ENCODE results near the gene SH3GL3. TPM values are rescaled to one million over a fixed set of nuclear protein-coding genes. Genes with fewer than 3 reads are reported as not detected.

SH3GL3 gene
- total and polyA plus RNA-seq, 12 donors, result 0.24 to 1.7 (median 1.2) TPM; not detected in 6

DNA sequence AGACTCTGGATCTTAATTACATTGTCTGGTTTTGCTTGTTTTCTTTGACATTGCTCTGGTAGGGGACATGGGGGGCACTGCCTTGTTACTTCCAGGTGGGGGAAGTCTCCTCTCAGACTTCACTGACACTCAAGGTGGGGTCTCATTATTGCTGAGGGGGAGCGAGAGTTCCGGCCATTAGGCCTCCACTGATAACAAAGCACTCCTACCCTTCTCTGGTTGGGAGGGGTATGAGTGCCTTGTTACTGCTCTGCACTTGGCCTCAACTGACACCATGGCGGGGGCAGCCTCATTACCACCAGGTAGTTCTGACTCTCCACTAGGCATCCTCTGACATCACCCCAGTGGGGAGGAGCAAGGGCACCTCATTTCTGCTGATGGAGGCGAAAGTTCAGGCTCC lies 25.7 kb downstream of the SH3GL3 start:
- no peak for DNase-seq
- intact Hi-C loops (cut with DNase I), result no loop called here
- 82 to 91% (median 86%) methylated on average over 3 to 4 of the region's 4 CpGs for WGBS, 4 donors

DNA sequence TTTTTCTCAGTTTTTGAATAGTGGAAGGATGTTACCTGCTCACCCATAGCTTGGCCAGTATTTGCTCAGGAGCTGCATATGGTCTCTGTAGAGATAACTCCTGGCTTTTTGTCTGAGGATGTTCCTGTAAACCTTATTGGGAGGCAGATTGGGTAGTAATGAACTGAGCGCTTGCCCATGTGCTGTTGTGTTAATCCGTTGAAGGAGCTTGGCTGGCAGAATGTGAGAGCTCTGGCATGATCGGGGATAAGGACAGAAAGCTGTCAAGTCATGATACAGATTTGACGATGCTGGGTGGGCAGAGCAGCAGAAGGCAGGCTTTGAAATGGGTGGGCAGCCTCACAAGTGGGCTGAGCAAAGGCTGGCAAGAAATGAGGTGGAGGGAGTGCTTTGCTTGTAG lies 27.4 kb downstream of the SH3GL3 start:
- DNase-seq, result no peak
- TF ChIP-seq POLR2A (IDR thresholded peaks at IDR 0.05), result no peak
- TF ChIP-seq, protein P1, sequence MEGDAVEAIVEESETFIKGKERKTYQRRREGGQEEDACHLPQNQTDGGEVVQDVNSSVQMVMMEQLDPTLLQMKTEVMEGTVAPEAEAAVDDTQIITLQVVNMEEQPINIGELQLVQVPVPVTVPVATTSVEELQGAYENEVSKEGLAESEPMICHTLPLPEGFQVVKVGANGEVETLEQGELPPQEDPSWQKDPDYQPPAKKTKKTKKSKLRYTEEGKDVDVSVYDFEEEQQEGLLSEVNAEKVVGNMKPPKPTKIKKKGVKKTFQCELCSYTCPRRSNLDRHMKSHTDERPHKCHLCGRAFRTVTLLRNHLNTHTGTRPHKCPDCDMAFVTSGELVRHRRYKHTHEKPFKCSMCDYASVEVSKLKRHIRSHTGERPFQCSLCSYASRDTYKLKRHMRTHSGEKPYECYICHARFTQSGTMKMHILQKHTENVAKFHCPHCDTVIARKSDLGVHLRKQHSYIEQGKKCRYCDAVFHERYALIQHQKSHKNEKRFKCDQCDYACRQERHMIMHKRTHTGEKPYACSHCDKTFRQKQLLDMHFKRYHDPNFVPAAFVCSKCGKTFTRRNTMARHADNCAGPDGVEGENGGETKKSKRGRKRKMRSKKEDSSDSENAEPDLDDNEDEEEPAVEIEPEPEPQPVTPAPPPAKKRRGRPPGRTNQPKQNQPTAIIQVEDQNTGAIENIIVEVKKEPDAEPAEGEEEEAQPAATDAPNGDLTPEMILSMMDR (IDR thresholded peaks at IDR 0.05), result no peak
- Histone ChIP-seq H3K27me3 (no peaks in the 10 kb centered on the region), H3K27ac (no peak overlapping the region), H3K4me1 (replicated peaks in 1 of 2) (no peaks in the 10 kb centered on the region), H3K4me3 (no peak overlapping the region), H3K9me3 (replicated peaks in 1 of 3) (no peaks in the 10 kb centered on the region), H3K36me3 (replicated peaks in 1 of 2) (no peaks in the 10 kb centered on the region)
- intact Hi-C loops (cut with DNase I), result no loop called here
- 69 to 84% (median 81%) methylated on average over 4 of the region's 4 CpGs for WGBS, 4 donors

More for the DNA sequence above, 25.7 kb downstream of the SH3GL3 start:
- Histone ChIP-seq H3K9me3 (replicated peaks in 1 of 3) (no peaks in the 10 kb centered on the region), H3K4me3 (no peak overlapping the region), H3K27ac (no peak overlapping the region), H3K27me3 (no peaks in the 10 kb centered on the region), H3K4me1 (replicated peaks in 1 of 2) (no peaks in the 10 kb centered on the region), H3K36me3 (replicated peaks in 1 of 2) (no peaks in the 10 kb centered on the region)
- TF ChIP-seq POLR2A (IDR thresholded peaks at IDR 0.05), result no peak

DNA sequence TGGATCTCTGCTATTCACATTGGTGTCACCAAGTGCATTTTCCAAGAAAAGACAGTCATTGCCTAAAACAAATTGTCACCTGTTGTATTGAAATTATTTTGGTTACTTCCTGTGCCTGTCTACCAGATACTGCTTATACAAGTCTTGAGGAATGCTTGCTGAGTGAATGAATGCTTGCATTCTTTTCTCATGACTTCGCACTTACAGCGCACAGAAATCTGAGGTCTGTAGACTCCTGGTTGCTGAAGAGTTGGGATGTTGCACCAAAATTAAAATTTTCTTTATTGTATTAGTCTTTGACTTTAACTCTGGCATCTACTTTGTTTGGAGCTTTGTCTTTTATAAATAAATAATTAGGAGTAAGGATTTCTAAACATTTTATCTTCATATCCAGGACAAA lies 28.4 kb downstream of the SH3GL3 start:
- H3K36me3 ChIP-seq (replicated peaks in 1 of 2), result no peaks in the 10 kb centered on the region
- intact Hi-C loops (cut with DNase I), result no loop called here
- no peaks in the 10 kb centered on the region for H3K9me3 ChIP-seq (replicated peaks in 1 of 3)
- TF ChIP-seq, protein P1 (IDR thresholded peaks at IDR 0.05), result no peak
- TF ChIP-seq POLR2A (IDR thresholded peaks at IDR 0.05), result no peak
- H3K4me3 ChIP-seq, result no peak overlapping the region
- WGBS, 4 donors, result 86 to 89% (median 87%) methylated on average over 2 of the region's 2 CpGs
- H3K27me3 ChIP-seq, result no peaks in the 10 kb centered on the region
- no peak for DNase-seq
- no peaks in the 10 kb centered on the region for H3K4me1 ChIP-seq (replicated peaks in 1 of 2)
- H3K27ac ChIP-seq, result no peak overlapping the region

DNA sequence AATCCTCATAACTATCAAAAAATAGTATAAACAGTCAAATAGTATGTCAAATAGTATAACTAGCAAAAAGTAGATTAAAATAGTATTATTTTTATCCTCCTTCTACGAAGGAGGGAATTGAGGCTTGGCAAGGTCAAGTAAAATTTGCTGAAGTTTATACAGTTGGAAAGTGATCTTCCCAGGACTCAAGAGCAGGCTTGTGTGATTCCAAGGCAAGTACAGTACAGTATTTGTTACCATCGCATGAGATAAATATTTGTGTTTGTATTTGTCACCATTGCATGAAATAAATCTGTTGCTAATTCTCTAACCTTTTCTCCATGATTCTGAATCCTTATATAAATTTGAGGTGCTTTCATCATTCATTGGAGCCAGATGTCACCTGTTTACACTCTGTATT lies 28.9 kb downstream of the SH3GL3 start:
- intact Hi-C loops (cut with DNase I), result no loop called here
- TF ChIP-seq, protein P1 (IDR thresholded peaks at IDR 0.05), result no peak
- TF ChIP-seq POLR2A (IDR thresholded peaks at IDR 0.05), result no peak
- Histone ChIP-seq H3K27me3 (no peaks in the 10 kb centered on the region), H3K4me1 (replicated peaks in 1 of 2) (no peaks in the 10 kb centered on the region), H3K9me3 (replicated peaks in 1 of 3) (no peaks in the 10 kb centered on the region), H3K4me3 (no peak overlapping the region), H3K27ac (no peak overlapping the region), H3K36me3 (replicated peaks in 1 of 2) (no peaks in the 10 kb centered on the region)
- no peak for DNase-seq
- 78 to 83% (median 81%) methylated on average over 2 of the region's 2 CpGs for WGBS, 4 donors

DNA sequence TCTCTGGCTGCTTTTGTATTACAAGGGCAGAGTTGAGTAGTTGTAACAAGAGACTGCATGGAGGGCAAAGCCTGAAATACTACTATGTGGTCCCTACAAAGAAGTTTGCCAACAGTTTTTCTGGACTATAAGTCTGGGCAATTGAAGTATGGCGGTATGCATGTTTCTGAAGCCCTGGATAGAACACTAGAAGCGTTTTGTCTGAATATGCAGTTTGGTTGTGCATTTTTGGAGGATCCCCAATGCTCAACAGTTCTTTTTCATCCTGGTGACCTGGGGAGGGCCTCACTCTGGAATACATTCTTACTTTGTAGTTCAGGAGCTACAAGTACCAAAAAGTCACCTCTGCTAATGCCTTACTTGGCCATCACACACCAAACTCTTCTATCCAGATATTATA lies 29.6 kb downstream of the SH3GL3 start:
- H3K27me3 ChIP-seq, result no peaks in the 10 kb centered on the region
- no peak overlapping the region for H3K4me3 ChIP-seq
- no peaks in the 10 kb centered on the region for H3K4me1 ChIP-seq (replicated peaks in 1 of 2)
- DNase-seq, result no peak
- H3K36me3 ChIP-seq (replicated peaks in 1 of 2), result no peaks in the 10 kb centered on the region
- H3K9me3 ChIP-seq (replicated peaks in 1 of 3), result no peaks in the 10 kb centered on the region
- 69 to 86% (median 76%) methylated on average over 2 of the region's 2 CpGs for WGBS, 4 donors
- intact Hi-C loops (cut with DNase I), result no loop called here
- TF ChIP-seq, protein P1 (IDR thresholded peaks at IDR 0.05), result no peak
- TF ChIP-seq POLR2A (IDR thresholded peaks at IDR 0.05), result no peak
- no peak overlapping the region for H3K27ac ChIP-seq

Measured in adrenal gland (tissue), 12 donors.